NCI-H2081 (cell line): ENCODE measurements around the gene AK8.
"Not testable (repeated sequence)": the region's sequence is repeated elsewhere in the genome, so short reads cannot be mapped to it uniquely, and the experiment has no call there.

Experiments used
- DNase-seq, 2 experiments: peaks; one replicate each; lab custom pipeline; 2025; lab: John Stamatoyannopoulos, UW

The AK8 gene

DNA sequence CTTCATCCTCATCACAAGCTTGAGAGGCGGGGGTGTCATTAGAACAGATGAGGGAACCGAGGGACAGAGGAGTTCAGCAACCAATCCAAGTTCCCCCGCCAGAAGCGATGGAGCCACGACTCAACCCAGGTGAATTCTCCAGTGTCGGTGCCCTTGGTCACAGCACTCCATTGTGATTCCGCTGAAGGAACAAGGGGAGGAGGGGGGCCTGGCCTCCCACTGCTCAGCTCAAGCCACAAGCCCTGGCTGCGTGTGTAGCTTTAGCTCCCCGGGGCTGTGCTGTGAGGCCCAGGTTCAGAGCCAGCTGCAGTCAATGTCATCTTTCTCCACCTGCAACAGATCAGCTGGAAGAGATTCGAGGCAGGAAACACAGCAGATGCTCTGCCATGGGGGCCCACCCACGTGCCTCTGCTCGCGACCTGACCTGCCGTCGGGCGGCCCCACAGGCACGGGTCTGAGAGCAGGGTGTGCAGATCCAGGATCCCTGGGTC is 135.2 kb downstream of the AK8 start:
- no peak for DNase-seq

DNA sequence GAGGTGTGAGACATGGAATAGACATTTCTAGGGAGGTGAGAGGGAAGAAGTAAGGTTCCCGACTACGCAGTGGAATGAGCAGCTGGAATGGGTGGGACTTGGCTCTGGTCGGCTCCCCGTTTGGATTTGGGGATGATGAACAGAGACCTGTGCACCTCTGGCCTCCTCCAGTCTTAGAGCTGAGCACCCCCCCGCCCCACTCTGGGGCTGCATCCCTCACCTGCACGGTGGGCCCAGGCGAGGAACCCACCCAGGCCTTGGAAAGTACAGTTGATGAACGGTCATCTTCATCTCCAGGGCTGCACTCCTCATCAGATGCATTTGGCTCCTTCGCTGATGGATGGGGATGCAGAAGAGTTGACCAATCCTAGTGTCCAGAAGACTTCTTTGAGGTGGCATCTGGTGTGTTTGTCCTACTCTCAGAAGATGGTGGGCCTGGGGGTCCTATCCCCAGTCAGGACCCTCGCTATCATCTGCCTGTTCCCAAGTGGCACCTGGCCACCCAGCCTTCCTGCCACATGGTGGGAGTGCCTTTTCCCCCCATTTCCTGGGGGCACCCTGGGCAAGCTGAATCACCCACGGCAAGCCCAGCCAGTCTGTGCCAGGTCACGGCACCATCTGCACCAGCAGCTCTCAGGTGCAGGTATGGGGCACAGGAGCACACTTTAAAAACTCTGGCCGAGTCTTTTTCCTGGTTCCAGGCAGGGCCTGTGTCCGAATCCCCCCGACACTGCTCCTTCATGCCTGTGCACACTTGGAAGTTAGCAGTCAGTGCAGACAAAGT is 137.4 kb downstream of the AK8 start:
- DNase-seq: no peak

GRCh38 chr9:132739710-132740310 is 138.3 kb downstream of the AK8 start:
- DNase-seq: no peak

DNA sequence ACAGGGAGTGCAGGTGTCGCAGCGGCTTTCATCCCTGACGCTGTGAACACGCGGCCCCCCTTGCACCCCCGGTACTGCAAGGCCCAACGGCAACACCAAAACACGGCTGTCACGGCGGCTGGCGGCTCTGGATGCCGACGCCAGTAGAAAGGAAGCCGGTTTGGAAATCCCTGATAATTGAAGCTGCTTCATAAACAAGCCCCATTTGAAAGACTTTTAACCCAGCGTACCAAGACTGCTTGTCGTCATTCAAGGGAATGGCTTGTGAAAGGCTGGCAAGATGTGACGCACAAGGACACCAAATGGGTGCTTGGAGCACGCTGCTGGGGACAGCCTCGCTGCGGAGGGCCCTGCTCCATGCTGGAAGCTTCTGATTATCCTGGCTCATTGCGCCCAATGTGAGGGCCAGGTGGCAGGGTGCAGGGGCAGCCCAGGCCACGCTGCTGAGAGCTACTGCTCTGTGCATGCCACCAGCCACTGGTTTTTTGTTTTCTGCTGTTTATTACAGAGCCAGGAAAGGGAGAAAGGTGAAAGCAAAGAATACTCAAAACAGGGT is 144.7 kb downstream of the AK8 start:
- no peak for DNase-seq

GRCh38 chr9:132732326-132733259 is 145.5 kb downstream of the AK8 start:
- no peak for DNase-seq

DNA sequence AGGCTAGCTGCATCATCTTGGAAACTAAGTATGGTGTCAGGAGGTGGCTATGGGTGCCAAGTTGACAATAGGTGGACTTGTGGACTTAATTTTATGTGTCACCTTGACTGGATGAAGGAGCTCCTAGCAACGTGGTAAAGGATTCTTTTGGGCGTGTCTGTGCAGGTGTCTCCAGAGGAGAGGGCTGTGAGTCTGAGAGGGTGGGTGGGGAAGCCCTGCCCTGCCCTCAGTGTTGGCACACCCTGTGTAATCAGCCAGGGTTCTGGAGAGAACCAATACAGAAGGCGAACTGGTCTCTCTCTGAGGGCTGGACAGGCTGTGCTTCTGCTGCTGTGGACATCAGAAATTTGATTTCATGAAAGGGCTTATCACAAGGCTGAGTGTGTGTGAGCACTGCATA is 146.9 kb downstream of the AK8 start:
- DNase-seq: no peak

DNA sequence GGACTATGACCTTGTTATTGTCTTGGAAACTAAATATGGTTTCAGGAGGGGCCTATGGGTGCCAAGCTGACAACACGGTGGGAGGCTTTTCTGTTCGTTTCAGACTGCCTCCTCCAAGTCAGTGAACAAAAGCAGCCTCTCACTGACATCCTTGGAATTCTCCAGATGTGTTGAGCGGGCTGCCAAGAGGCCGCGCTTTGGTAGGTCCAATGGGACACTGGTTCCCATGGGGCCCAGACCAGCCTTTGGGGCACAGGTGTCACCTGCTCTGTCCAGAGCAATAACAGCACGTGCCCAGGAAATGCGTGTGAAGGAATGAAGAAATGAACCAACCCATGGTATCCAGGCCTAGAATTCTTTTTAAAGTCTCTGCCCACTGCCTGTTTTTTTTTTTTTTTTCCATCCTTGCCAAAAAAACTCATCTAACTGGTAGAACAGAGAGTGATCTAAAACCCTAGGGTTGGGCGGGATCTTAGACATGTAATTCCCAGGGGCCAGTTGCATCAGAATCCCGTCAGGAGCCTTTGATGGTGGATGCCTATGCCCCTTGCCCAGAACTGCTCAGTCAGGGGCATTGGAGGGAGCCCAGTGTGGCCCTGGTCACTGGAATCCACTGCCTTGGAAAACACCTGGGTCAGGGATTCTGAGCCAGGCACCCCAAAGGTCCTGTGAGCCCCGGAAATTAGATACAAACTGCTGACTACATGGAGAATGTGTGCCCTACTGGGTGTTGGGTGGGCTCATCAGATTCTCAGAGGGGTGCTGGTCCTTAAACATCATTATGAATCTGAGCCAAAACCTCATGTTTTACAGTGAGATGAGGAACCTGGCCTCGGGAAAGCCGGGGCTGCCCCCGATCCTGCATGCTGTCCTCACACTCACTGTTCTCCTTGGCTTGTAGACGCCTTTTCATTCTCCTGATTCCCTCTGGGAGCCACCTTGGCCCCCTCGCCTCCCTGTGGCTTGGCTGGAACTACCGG is 147.7 kb downstream of the AK8 start:
- DNase-seq: no peak

DNA sequence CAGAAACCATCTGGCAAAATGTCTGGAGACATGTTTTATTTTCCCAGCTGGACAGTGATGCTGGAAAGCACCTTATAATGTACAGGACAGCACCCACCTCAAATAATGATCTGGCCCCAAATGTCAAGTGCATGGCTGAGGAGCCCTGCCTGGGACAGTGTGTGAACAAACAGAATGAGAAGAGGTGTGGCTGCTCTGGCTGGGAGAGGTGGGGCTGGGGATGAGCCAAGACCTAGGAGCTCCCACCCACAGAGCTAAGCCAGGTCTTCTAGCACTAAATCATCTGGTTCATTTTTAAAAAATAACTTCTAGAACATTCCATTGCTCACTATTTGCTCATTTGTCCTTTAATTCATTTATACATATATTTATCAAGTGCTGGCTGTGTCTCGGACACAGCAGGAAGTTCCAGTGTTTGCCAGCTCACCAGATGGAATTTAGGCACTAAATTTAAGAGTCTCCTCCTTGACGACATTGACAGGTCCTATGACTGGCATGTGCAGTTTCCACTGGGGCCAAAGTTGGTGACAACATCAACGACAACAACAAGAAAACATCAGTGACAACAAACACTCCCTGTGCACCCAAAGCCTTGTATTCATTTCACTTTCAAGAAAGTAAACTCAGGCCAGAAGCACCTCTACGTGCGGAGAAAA is 148.7 kb downstream of the AK8 start:
- DNase-seq: no peak

GRCh38 chr9:132728497-132728896 is 149.6 kb downstream of the AK8 start:
- DNase-seq: no peak

GRCh38 chr9:132728071-132728470 is 150.0 kb downstream of the AK8 start:
- no peak for DNase-seq

DNA sequence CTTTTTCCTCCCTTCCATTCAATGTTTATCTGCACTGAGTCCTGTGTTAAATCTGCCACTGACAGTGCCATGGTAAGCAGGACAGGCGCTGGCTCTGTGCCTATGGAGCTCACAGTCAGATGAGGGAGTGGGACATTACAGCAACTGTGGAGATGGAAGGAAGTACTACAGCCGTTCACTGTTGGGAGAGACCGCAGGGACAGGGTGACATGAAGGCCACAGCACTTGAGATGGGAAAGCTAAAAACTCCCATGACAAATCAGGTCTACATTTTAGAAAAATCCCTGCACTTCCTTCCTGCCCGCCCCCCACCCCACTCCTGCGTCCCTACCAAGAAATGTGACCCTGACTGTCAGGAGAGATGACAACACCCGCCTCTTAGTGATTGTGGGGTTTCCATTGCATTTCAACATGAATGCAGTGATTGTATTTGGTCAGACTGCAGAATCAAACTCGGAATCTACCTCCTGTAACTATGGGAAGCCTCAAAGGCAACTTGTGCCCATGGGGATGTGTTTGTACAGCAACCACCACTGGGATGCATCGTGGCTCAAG is 151.4 kb downstream of the AK8 start:
- DNase-seq: no peak

- DNase-seq: no peak
Measured at GRCh38 chr9:132725306-132725705, 152.8 kb downstream of the AK8 start.

DNA sequence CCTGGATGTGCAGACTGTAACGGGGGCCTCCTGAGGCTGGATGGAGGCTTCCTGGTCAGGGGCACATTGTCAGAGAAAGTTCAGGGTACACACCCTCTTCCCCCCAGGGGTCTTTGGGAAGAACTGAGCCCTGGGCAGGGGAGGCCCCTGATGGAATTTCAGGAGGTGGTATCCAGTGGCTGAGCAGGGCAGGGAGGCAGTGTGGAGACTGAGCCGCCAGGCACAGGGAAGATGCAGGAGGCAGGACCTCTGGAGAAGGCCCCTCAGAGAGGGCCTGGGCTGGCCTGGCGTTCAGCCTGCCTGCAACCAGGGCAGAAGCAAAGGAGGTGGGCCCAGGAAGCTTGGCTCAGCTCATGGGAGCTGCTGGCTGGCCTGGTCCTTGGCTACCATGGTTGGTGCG is 154.3 kb downstream of the AK8 start:
- no peak for DNase-seq

DNA sequence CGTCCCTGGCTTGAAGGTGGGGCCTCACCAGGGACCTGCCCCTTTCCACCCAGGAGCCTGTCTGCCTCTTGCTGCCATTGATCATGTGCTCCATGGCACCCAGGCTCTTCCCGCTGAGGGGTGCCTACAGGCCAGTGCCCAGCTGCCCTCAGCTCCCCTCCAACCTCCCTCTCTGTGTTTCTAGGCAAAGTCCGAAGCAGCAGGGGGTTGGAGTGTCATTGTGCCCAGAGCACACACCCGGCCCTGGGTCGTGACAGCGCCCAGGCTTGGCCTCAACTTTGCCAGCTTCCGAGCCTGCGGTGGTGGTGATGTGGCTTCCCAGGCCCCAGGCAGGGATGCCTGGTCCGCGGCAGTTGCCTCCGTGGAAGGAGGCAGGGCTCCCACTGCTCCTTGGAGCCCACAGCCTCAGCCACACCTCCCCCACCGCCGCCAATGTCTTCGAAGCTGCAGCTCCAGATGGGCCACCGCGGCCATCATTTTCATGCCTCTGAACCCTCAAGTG is 155.5 kb downstream of the AK8 start:
- no peak for DNase-seq

- DNase-seq: no peak
Measured at GRCh38 chr9:132721661-132722060, 156.4 kb downstream of the AK8 start.

- not testable (repeated sequence) for DNase-seq
Measured at GRCh38 chr9:132718381-132718928, 159.6 kb downstream of the AK8 start.

- no peak for DNase-seq
Measured at GRCh38 chr9:132717326-132717945, 160.6 kb downstream of the AK8 start.

DNA sequence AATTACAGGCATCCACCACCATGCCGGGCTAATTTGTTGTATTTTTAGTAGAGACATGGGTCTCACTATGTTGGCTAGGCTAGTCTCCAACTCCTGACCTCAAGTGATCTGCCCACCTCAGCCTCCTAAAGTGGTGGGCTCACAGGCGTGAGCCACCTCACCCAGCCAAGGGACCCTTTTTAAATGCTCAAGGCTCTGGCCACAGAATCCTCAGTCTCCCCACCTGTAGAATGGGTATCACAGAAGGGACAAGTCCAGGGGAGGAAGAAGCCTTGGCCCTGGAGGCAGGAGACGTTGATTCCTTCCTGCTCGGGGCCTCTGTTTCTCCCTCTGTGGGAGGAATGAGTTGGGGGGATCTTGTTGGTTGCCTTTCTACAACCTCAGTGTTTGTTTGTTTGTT is 162.1 kb downstream of the AK8 start:
- DNase-seq: no peak

DNA sequence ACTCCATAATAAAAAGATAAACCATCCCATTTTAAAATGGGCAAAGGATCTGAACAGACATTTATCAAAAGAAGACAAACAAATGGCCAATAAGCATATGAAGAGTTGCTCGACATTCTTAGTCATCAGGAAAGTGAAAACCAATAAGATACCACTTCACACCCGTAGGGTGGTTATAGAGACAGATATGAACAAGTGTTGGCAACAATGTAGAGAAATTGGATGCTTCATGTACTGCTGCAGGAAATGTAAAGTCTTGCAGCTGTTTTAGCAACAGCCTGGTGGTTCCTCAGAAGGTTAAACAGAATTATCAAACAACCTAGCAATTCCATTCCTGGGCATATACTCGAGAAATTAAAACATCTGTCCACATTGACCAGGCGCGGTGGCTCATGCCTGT is 165.3 kb downstream of the AK8 start:
- no peak for DNase-seq
